K562 (cell line): ENCODE data around the gene TSGA10. TPM values are rescaled to one million over a fixed set of nuclear protein-coding genes. Genes with fewer than 3 reads are reported as not detected.

Experiments used
- CLOCK ChIP-seq: fragments of 250-450 bp; sonication (Bioruptor Pico); IDR thresholded peaks from 2 replicates; pipeline ENCODE4 v1.4.0; 2020; ENCODE audit warnings: mild to moderate bottlenecking, moderate library complexity, borderline replicate concordance
- CREB3 ChIP-seq: fragments of 450-650 bp; conservative IDR thresholded peaks from 2 replicates; pipeline ENCODE4 v1.6.1; 2016; ENCODE audit warnings: missing genetic modification characterization, low read depth, mild to moderate bottlenecking, missing compliant biosample characterization, moderate library complexity
- FOSL1 ChIP-seq: fragments of 200-800 bp; sonication (Bioruptor generic); conservative IDR thresholded peaks from 2 replicates; pipeline ENCODE4 v1.6.1; 2016; ENCODE audit warnings: missing genetic modification characterization, missing compliant biosample characterization
- KDM1A ChIP-seq, 2 experiments: fragments of 450-650 bp; IDR thresholded peaks; 2 replicates each; pipeline ENCODE4 v1.6.1; 2016; ENCODE audit warnings: mild to moderate bottlenecking in 2 of 2
- MEIS2 ChIP-seq: fragments of 450-650 bp; IDR thresholded peaks from 2 replicates; pipeline ENCODE4 v1.6.1; 2014; ENCODE audit warnings: mild to moderate bottlenecking; ENCODE audit not compliant: partially characterized antibody
- MLX ChIP-seq, 2 experiments: fragments of 450-650 bp in 1 of 2; sonication (generic) in 1 of 2; formaldehyde crosslinking; conservative IDR thresholded peaks; 2 replicates each; pipeline versions ENCODE4 v1.4.0 to v1.8.1; 2020 to 2022; ENCODE audit warnings: mild to moderate bottlenecking in 1 of 2, missing genetic modification reagents in 1 of 2
- NELFE ChIP-seq: IDR thresholded peaks from 2 replicates; pipeline ENCODE4 v1.6.1; 2011; ENCODE audit warnings: mild to moderate bottlenecking; ENCODE audit not compliant: insufficient read depth, insufficient read length
- NEUROD1 ChIP-seq: fragments of 150-350 bp; IDR thresholded peaks from 2 replicates; pipeline ENCODE4 v1.6.1; 2014; ENCODE audit warnings: borderline replicate concordance, low read length, low read depth; ENCODE audit not compliant: partially characterized antibody
- OTX1 ChIP-seq: fragments of 450-650 bp; formaldehyde crosslinking; IDR thresholded peaks from 2 replicates; pipeline ENCODE4 v1.4.0; 2022; ENCODE audit warnings: mild to moderate bottlenecking
- SMARCB1 ChIP-seq: IDR thresholded peaks from 2 replicates; pipeline ENCODE4 v1.6.1; 2011; ENCODE audit warnings: improper control_type of control experiment, low read depth; ENCODE audit not compliant: insufficient read length
- SMC3 ChIP-seq: conservative IDR thresholded peaks from 2 replicates; pipeline ENCODE4 v1.6.1; 2011; ENCODE audit warnings: low read depth, low read length, improper control_type of control experiment; ENCODE audit not compliant: insufficient read depth
- TFAM ChIP-seq: fragments of 250-450 bp; sonication (Bioruptor Pico); conservative IDR thresholded peaks from 2 replicates; pipeline ENCODE4 v1.5.0; 2021; ENCODE audit warnings: mild to moderate bottlenecking, moderate library complexity
- THAP12 ChIP-seq: fragments of 250-450 bp; sonication (Bioruptor Pico); IDR thresholded peaks from 2 replicates; pipeline ENCODE4 v1.9.0; 2021; ENCODE audit warnings: mild to moderate bottlenecking, inconsistent platforms
- TRIM24 ChIP-seq, 2 experiments: fragments of 450-650 bp; IDR thresholded peaks; 2 replicates each; pipeline ENCODE4 v1.6.1; 2016
- ZFP30 ChIP-seq: fragments of 250-450 bp; sonication (Bioruptor Pico); IDR thresholded peaks from 2 replicates; pipeline ENCODE4 v1.8.0; 2022; ENCODE audit warnings: moderate library complexity, mild to moderate bottlenecking, inconsistent platforms, borderline replicate concordance
- ZNF12 ChIP-seq: sonication (generic); formaldehyde crosslinking; IDR thresholded peaks from 2 replicates; pipeline ENCODE4 v1.4.0; 2020; ENCODE audit warnings: mild to moderate bottlenecking, missing genetic modification reagents
- ZNF165 ChIP-seq: fragments of 250-450 bp; sonication (Bioruptor Pico); IDR thresholded peaks from 2 replicates; pipeline ENCODE4 v1.4.0; 2020; ENCODE audit warnings: borderline replicate concordance
- ZNF175 ChIP-seq: fragments of 200-800 bp; sonication (Bioruptor generic); IDR thresholded peaks from 2 replicates; pipeline ENCODE4 v1.6.1; 2016; ENCODE audit warnings: low read depth, mild to moderate bottlenecking, missing genetic modification characterization, missing compliant biosample characterization
- ZNF583 ChIP-seq: fragments of 250-450 bp; sonication (Bioruptor Pico); IDR thresholded peaks from 2 replicates; pipeline ENCODE4 v1.4.0; 2020
- ZNF707 ChIP-seq: fragments of 250-450 bp; sonication (Bioruptor Pico); conservative IDR thresholded peaks from 2 replicates; pipeline ENCODE4 v1.8.0; 2022; ENCODE audit warnings: inconsistent platforms, mild to moderate bottlenecking, moderate library complexity
- polyA plus RNA-seq, 8 experiments: library from polyadenylated mRNA; depleted of rRNA in 4 of 8; stranded (reverse) in 5 of 8; unstranded in 3 of 8; fragments of >200 nt; fragmentation: Nextera tagmentation in 2 of 8; fragmentation: Illumina TruSeq in 1 of 8; extraction: Ambion mirVana in 2 of 8; extraction: Trizol in 1 of 8; gene quantifications; 2 replicates each; pipeline versions ENCODE4 v1.2.1 to v1.2.3, GENCODE V29; 2011 to 2014; ENCODE audit warnings: inconsistent platforms in 1 of 8, missing spikeins in 1 of 8
- total RNA-seq, 7 experiments: library from RNA; depleted of rRNA in 6 of 7; stranded (reverse); fragments of >200 nt in 6 of 7; fragmentation: Illumina TruSeq in 2 of 7; extraction: Trizol in 2 of 7; gene quantifications; 2 replicates each; pipeline versions ENCODE4 v1.2.1 to v1.2.3, GENCODE V29; 2011 to 2021; ENCODE audit warnings: low replicate concordance in 1 of 7

The TSGA10 gene
- total and polyA plus RNA-seq, 9 of the 15 experiments (the other 6 are each of a cell fraction or from before 2014, with no cell fraction given): 2.1 to 11.3 (median 3.2) TPM

DNA sequence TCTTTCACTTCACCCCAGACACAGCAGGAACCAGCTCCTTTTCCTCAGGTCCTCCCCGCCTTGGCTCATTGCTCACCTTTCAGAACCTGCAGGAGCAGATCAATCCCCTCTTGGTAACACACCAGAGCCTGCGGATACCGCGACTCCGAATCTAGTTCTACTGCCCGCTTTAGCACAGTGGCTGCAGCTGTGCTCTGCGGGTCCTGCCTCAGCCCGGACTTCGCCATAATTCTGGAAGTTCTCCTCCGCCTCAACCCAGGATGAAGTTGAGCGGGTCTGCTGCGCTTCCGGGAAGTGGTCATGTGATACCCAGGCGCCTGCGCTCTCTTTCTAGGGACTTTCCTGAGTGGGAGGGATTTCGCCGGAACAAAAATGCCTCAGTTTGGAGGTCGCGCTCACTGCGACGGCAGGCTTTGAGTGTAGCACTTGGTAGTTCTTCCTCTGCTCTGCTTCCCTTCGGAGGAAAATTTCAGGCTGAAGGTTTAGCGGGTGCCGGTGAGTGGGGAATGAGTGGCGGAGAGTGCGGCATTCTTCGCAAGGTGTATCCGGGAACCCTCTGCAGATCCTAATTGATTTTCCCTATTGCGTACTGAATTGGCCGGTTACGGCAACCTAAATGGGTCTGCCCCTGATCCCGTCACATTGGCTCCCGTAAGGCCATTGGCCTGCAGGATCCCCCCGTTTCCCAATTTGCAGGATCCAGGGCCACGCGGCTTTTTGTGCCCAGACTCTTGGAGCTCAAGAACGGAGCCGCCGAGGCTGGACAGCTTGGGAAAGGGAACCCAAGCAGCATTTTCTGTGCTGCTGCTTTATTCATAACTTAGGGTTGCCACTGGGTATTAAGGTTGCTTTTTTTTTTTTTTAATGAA lies 26.2 kb upstream of the TSGA10 start, which contains the start of the genes MITD1 and MRPL30 (continued):
- no peak for TF ChIP-seq THAP12 (CRISPR knock-in tag)
- TF ChIP-seq ZFP30 (CRISPR knock-in tag): no peak
- no peak for TF ChIP-seq TFAM
- no peak for TF ChIP-seq NELFE
- no peak for TF ChIP-seq SMC3
- TF ChIP-seq ZNF175 (CRISPR knock-in tag): no peak
- no peak for TF ChIP-seq ZNF165 (CRISPR knock-in tag)
- no peak for TF ChIP-seq ZNF12 (CRISPR knock-in tag)
- TF ChIP-seq OTX1 (CRISPR knock-in tag): no peak
- TF ChIP-seq CREB3 (tag): no peak
- TF ChIP-seq NEUROD1: peak; percentile 74
- no peak for TF ChIP-seq ZNF583 (CRISPR knock-in tag)
- no peak for TF ChIP-seq CLOCK (CRISPR knock-in tag)
- no peak for TF ChIP-seq ZNF707
- TF ChIP-seq MEIS2: peak; percentile 21
- TF ChIP-seq MLX (CRISPR knock-in tag; conservative IDR thresholded peaks at IDR 0.05): no peak
- TF ChIP-seq SMARCB1: no peak
- TF ChIP-seq FOSL1 (tag): no peak
- TF ChIP-seq TRIM24 (IDR thresholded peaks at IDR 0.05): peak in 1 of 2 experiments; percentile 99; a peak in 2 of 4 replicates
- TF ChIP-seq KDM1A (IDR thresholded peaks at IDR 0.05): no peak
